Liver (tissue), 9 donors: ENCODE results near the gene ANKMY1. TPM values are rescaled to one million over a fixed set of nuclear protein-coding genes. Genes with fewer than 3 reads are reported as not detected.

Source experiments
- DNase-seq: peaks from one replicate; pipeline ENCODE4 v3.0.0-alpha.2; 2017; ENCODE audit warnings: low spot score
- H3K27ac ChIP-seq, 2 donors: one replicate each; pipeline ENCODE4 v1.7.0; 2013; ENCODE audit warnings: inconsistent platforms in 2 of 2, low read length in 2 of 2, control low read depth in 1 of 2, low read depth in 1 of 2, mild to moderate bottlenecking in 1 of 2
- H3K27me3 ChIP-seq, 4 donors: one replicate each; pipeline versions ENCODE4 v1.6.1 to v1.7.0; 2013; ENCODE audit warnings: low read length in 3 of 4, inconsistent platforms in 1 of 4, mild to moderate bottlenecking in 1 of 4, moderate library complexity in 1 of 4; ENCODE audit not compliant: control insufficient read depth in 4 of 4, insufficient read depth in 4 of 4
- H3K36me3 ChIP-seq, 4 donors: one replicate each; pipeline versions ENCODE4 v1.6.1 to v1.7.0; 2013; ENCODE audit warnings: low read length in 3 of 4, mild to moderate bottlenecking in 3 of 4, low read depth in 1 of 4, moderate library complexity in 1 of 4; ENCODE audit not compliant: control insufficient read depth in 4 of 4, insufficient read depth in 3 of 4
- H3K4me1 ChIP-seq, 4 donors: one replicate each; pipeline versions ENCODE4 v1.6.1 to v1.7.0; 2013; ENCODE audit warnings: low read length in 3 of 4, mild to moderate bottlenecking in 3 of 4, moderate library complexity in 1 of 4; ENCODE audit not compliant: control insufficient read depth in 4 of 4, insufficient read depth in 4 of 4
- H3K4me3 ChIP-seq, 3 donors: one replicate each; pipeline versions ENCODE4 v1.6.1 to v1.7.0; 2013; ENCODE audit warnings: low read length in 3 of 3, control low read depth in 1 of 3, low read depth in 1 of 3, mild to moderate bottlenecking in 1 of 3
- H3K9ac ChIP-seq, 2 donors: one replicate each; pipeline ENCODE4 v1.7.0; 2013; ENCODE audit warnings: low read length in 2 of 2, mild to moderate bottlenecking in 2 of 2, moderate library complexity in 2 of 2, control low read depth in 1 of 2, low read depth in 1 of 2
- H3K9me3 ChIP-seq, 4 donors: one replicate each; pipeline versions ENCODE4 v1.6.1 to v1.7.0; 2013; ENCODE audit warnings: low read length in 3 of 4; ENCODE audit not compliant: control insufficient read depth in 4 of 4
- ATF3 ChIP-seq: IDR thresholded peaks from 2 replicates; pipeline ENCODE4 v1.6.1; 2016; ENCODE audit warnings: antibody characterized with exemption
- CTCF ChIP-seq: fragments of 150-350 bp; IDR thresholded peaks from 2 replicates; pipeline ENCODE4 v1.5.1; 2017; ENCODE audit warnings: improper control_type of control experiment, low read depth, low read length; ENCODE audit not compliant: missing input control
- EGR1 ChIP-seq, 2 donors: IDR thresholded peaks; 2 replicates each; pipeline ENCODE4 v1.6.1; 2016 to 2018; ENCODE audit warnings: antibody characterized with exemption in 2 of 2, low read depth in 2 of 2
- FOXA1 ChIP-seq: IDR thresholded peaks from 2 replicates; pipeline ENCODE4 v1.6.1; 2016; ENCODE audit warnings: antibody characterized with exemption
- FOXA2 ChIP-seq: IDR thresholded peaks from 2 replicates; pipeline ENCODE4 v1.6.1; 2016; ENCODE audit warnings: antibody characterized with exemption
- GABPA ChIP-seq, 2 donors: IDR thresholded peaks in 1 of 2; conservative IDR thresholded peaks in 1 of 2; 2 replicates each; pipeline ENCODE4 v1.6.1; 2016; ENCODE audit warnings: antibody characterized with exemption in 2 of 2, mild to moderate bottlenecking in 1 of 2, moderate library complexity in 1 of 2
- HNF4G ChIP-seq: IDR thresholded peaks from 2 replicates; pipeline ENCODE4 v1.6.1; 2016; ENCODE audit warnings: antibody characterized with exemption
- JUND ChIP-seq, 2 donors: IDR thresholded peaks; 2 replicates each; pipeline ENCODE4 v1.6.1; 2016; ENCODE audit warnings: antibody characterized with exemption in 2 of 2
- MAX ChIP-seq: IDR thresholded peaks from 2 replicates; pipeline ENCODE4 v1.6.1; 2016; ENCODE audit warnings: antibody characterized with exemption
- RAD21 ChIP-seq, 2 donors: IDR thresholded peaks; 2 replicates each; pipeline ENCODE4 v1.6.1; 2016; ENCODE audit warnings: antibody characterized with exemption in 2 of 2, mild to moderate bottlenecking in 2 of 2
- RXRA ChIP-seq, 2 donors: IDR thresholded peaks; 2 replicates each; pipeline ENCODE4 v1.6.1; 2017 to 2018; ENCODE audit warnings: antibody characterized with exemption in 2 of 2, mild to moderate bottlenecking in 1 of 2
- SP1 ChIP-seq: IDR thresholded peaks from 2 replicates; pipeline ENCODE4 v1.6.1; 2018; ENCODE audit warnings: antibody characterized with exemption, mild to moderate bottlenecking
- TAF1 ChIP-seq: conservative IDR thresholded peaks from 2 replicates; pipeline ENCODE4 v1.6.1; 2016; ENCODE audit warnings: antibody characterized with exemption, mild to moderate bottlenecking
- ZBTB33 ChIP-seq: IDR thresholded peaks from 2 replicates; pipeline ENCODE4 v1.6.1; 2016; ENCODE audit warnings: antibody characterized with exemption
- WGBS: extraction: QIAGEN DNeasy Blood & Tissue Kit; methylation state at CpG from one replicate; pipeline ENCODE4 v1.1.7; 2013; 5-methylcytosine and 5-hydroxymethylcytosine counted together
- polyA plus RNA-seq, 2 donors: library from polyadenylated mRNA; stranded (reverse) in 1 of 2; unstranded in 1 of 2; fragments of 200-250 nt in 1 of 2; fragments of >200 nt in 1 of 2; fragmentation: Nextera tagmentation in 1 of 2; extraction: Ambion mirVana in 1 of 2; gene quantifications; one replicate each; pipeline versions ENCODE4 v1.2.1 to v1.2.3, GENCODE V29; 2013 to 2015
- total RNA-seq, 2 donors: library from RNA; depleted of rRNA; stranded (reverse); fragments of >200 nt; gene quantifications; one replicate each; pipeline ENCODE4 v1.2.3, GENCODE V29; 2014
- donor health status: healthy.
- donor health status: healthy.
- donor health status: healthy.
- donor health status: healthy.
- donor health status: healthy.

Gene ANKMY1
- total and polyA plus RNA-seq, 4 donors, result 2.5 to 12.8 (median 4.2) TPM

- DNase-seq, result no peak
- Histone ChIP-seq H3K4me3 (no peak overlapping the region), H3K36me3 (peaks cover 0 to 8% (median 2%) of the 10 kb centered on the region in 4 donors), H3K9ac (no peak overlapping the region), H3K9me3 (no peaks in the 10 kb centered on the region), H3K4me1 (no peaks in the 10 kb centered on the region), H3K27me3 (no peaks in the 10 kb centered on the region), H3K27ac (no peak overlapping the region)
- WGBS, result 90% methylated on average over 17 of the region's 17 CpGs
- TF ChIP-seq CTCF, result no peak
Observed at GRCh38 chr2:240506406-240507059, 51.3 kb downstream of the ANKMY1 start.

- Histone ChIP-seq H3K27ac (no peak overlapping the region), H3K36me3 (peaks cover 0 to 8% (median 2%) of the 10 kb centered on the region in 4 donors), H3K27me3 (no peaks in the 10 kb centered on the region), H3K4me3 (no peak overlapping the region), H3K9me3 (no peaks in the 10 kb centered on the region), H3K9ac (no peak overlapping the region), H3K4me1 (no peaks in the 10 kb centered on the region)
- peak; percentile 17 for DNase-seq
- TF ChIP-seq RAD21 (IDR thresholded peaks at IDR 0.05) (no peak), RXRA (IDR thresholded peaks at IDR 0.05) (no peak), GABPA (IDR thresholded peaks at IDR 0.05 in 1 of 2, conservative IDR thresholded peaks at IDR 0.05 in 1 of 2) (no peak), CTCF (no peak), HNF4G (no peak), ZBTB33 (no peak)
- 84% methylated on average over 14 of the region's 14 CpGs for WGBS
Observed at GRCh38 chr2:240505910-240506309, 51.9 kb downstream of the ANKMY1 start.

GRCh38 chr2:240503848-240504247 is 53.9 kb downstream of the ANKMY1 start:
- DNase-seq, result peak; percentile 27
- no peaks in the 10 kb centered on the region for H3K27me3 ChIP-seq
- no peak overlapping the region for H3K9ac ChIP-seq
- H3K4me3 ChIP-seq, result no peak overlapping the region
- peaks cover 0 to 8% (median 4%) of the 10 kb centered on the region in 4 donors for H3K36me3 ChIP-seq
- no peak overlapping the region for H3K27ac ChIP-seq
- H3K4me1 ChIP-seq, result no peaks in the 10 kb centered on the region
- WGBS, result 96% methylated on average over 7 of the region's 7 CpGs
- H3K9me3 ChIP-seq, result no peaks in the 10 kb centered on the region
- TF ChIP-seq EGR1 (IDR thresholded peaks at IDR 0.05; ENCODE audit: low read depth in 2 of 2) (no peak), JUND (IDR thresholded peaks at IDR 0.05) (no peak), FOXA2 (no peak), ZBTB33 (no peak), TAF1 (no peak), ATF3 (no peak), FOXA1 (no peak), MAX (no peak), GABPA (IDR thresholded peaks at IDR 0.05 in 1 of 2, conservative IDR thresholded peaks at IDR 0.05 in 1 of 2) (no peak), SP1 (no peak)
